Tibial nerve (tissue), 4 donors: ENCODE results near the gene PPP2R2C. TPM values are rescaled to one million over a fixed set of nuclear protein-coding genes. Genes with fewer than 3 reads are reported as not detected.

ENCODE experiments used
- DNase-seq, 2 donors: peaks; one replicate each; pipeline ENCODE4 v3.0.0-alpha.2; 2019; ENCODE audit warnings: low spot score in 2 of 2
- H3K27ac ChIP-seq, 4 donors: fragments of 200-600 bp; sonication (generic) in 3 of 4; one replicate each; pipeline ENCODE4 v1.5.1; 2017 to 2019; ENCODE audit warnings: mild to moderate bottlenecking in 1 of 4
- H3K27me3 ChIP-seq, 2 donors: fragments of 200-600 bp; sonication (generic) in 1 of 2; one replicate each; pipeline versions ENCODE4 v1.5.1 to v1.6.0; 2017 to 2019
- H3K36me3 ChIP-seq, 3 donors: fragments of 200-600 bp; sonication (generic); one replicate each; pipeline ENCODE4 v1.5.1; 2018 to 2019
- H3K4me1 ChIP-seq, 4 donors: fragments of 200-600 bp; sonication (generic) in 3 of 4; one replicate each; pipeline ENCODE4 v1.5.1; 2017 to 2019
- H3K4me3 ChIP-seq, 4 donors: fragments of 200-600 bp; sonication (generic) in 3 of 4; one replicate each; pipeline ENCODE4 v1.5.1; 2017 to 2019; ENCODE audit warnings: mild to moderate bottlenecking in 1 of 4, moderate library complexity in 1 of 4
- H3K9me3 ChIP-seq, 4 donors: fragments of 200-600 bp; sonication (generic) in 3 of 4; one replicate each; pipeline ENCODE4 v1.5.1; 2017 to 2019
- EP300 ChIP-seq, 2 donors: sonication (generic); formaldehyde crosslinking; IDR thresholded peaks; one replicate each; pipeline ENCODE4 v1.6.1; 2017; ENCODE audit warnings: antibody characterized with exemption in 2 of 2, mild to moderate bottlenecking in 1 of 2
- POLR2A ChIP-seq, 2 donors: fragments of 450-650 bp; IDR thresholded peaks; one replicate each; pipeline ENCODE4 v1.6.1; 2017; ENCODE audit warnings: antibody characterized with exemption in 2 of 2, mild to moderate bottlenecking in 2 of 2, moderate library complexity in 2 of 2
- WGBS, 2 donors: methylation state at CpG; one replicate each; pipeline ENCODE4 v1.1.5; 2018; 5-methylcytosine and 5-hydroxymethylcytosine counted together
- total RNA-seq, 4 donors: library from RNA; depleted of rRNA; stranded (reverse); fragments of >200 nt; gene quantifications; one replicate each; pipeline ENCODE4 v1.1.0, GENCODE V29; 2016
- TF ChIP-seq, protein P1 (sequence below), 5 experiments: fragments of 200-600 bp in 3 of 5; fragments of 450-650 bp in 2 of 5; sonication (generic) in 3 of 5; IDR thresholded peaks; one replicate each; pipeline ENCODE4 v1.5.1; 2016 to 2019; ENCODE audit warnings: antibody characterized with exemption in 5 of 5, mild to moderate bottlenecking in 3 of 5, moderate library complexity in 2 of 5

PPP2R2C gene
- total RNA-seq, 4 donors from 2014 or later = under 0.01 to 0.66 (median 0.42) TPM; not detected in 1

DNA sequence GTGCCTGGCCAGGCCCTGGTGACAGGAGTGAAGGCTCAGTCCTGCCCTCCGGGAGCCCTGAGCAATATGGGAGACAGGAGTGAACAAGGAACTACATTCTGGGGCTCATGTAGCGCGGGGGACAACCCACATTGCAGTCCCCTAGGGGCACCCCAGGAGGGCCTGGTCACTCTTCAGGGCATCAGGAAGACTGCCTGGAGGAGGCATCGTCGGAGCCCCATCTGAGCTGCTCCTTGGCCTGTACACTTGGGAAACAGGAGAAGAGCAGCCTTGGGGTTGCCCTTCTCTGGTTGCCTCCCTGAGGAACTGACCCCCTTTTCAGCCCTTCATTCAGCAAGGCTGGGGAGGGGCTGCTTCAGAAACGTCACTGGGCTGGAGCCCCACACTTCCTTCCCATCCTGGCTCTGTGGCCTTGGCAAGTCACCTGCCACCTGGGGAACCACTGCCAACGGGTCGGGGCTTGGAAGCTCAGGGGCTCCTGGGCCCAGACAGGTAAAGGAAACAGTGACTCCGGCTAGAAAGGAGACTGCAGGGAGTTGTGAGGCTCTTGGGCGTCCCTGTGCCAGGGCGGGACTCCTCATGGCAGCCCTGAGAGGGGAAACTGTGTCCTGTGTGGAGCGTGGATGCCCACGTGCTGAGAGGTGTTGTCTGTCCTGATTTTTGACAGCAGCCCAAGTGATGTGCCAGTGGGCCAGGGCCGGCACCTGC is 192.7 kb downstream of the PPP2R2C start:
- WGBS, 2 donors = 86 to 92% methylated on average over 6 to 14 of the region's 14 CpGs
- Histone ChIP-seq H3K36me3 (peaks cover 0 to 66% (median 0%) of the 10 kb centered on the region in 3 donors), H3K27ac (peak overlapping the region in 3 of 4 donors; percentile 21 to 42 (median 30)), H3K27me3 (no peaks in the 10 kb centered on the region), H3K4me1 (peaks cover 0 to 63% (median 35%) of the 10 kb centered on the region in 4 donors), H3K4me3 (no peak overlapping the region), H3K9me3 (no peaks in the 10 kb centered on the region)
- no peak for DNase-seq
- no peak for TF ChIP-seq EP300 (IDR thresholded peaks at IDR 0.05)
- TF ChIP-seq, protein P1, sequence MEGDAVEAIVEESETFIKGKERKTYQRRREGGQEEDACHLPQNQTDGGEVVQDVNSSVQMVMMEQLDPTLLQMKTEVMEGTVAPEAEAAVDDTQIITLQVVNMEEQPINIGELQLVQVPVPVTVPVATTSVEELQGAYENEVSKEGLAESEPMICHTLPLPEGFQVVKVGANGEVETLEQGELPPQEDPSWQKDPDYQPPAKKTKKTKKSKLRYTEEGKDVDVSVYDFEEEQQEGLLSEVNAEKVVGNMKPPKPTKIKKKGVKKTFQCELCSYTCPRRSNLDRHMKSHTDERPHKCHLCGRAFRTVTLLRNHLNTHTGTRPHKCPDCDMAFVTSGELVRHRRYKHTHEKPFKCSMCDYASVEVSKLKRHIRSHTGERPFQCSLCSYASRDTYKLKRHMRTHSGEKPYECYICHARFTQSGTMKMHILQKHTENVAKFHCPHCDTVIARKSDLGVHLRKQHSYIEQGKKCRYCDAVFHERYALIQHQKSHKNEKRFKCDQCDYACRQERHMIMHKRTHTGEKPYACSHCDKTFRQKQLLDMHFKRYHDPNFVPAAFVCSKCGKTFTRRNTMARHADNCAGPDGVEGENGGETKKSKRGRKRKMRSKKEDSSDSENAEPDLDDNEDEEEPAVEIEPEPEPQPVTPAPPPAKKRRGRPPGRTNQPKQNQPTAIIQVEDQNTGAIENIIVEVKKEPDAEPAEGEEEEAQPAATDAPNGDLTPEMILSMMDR (IDR thresholded peaks at IDR 0.05) = no peak
- TF ChIP-seq POLR2A (IDR thresholded peaks at IDR 0.05) = no peak

DNA sequence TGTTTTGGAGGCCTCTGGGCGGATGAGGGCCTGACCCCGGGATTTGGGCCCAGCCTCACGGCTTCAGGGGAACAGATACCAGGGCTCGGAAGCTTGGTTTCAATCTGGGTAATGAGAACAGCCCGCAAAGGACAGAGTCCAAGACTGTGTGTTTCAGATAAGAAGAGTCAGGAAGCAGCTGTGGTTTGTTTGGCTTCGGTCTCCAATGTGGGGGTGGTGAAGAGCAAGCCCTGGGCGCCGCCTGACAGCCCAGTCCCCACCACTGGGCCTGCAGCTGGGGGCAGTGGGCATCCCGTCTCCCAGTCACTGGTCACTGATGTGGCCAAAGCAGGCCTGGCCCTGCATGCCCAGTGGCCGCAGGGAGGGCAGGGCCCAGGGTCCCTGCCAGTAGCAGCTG is 193.6 kb downstream of the PPP2R2C start:
- no peak for DNase-seq
- peak overlapping the region in 2 of 4 donors; percentile 21 to 42 for H3K27ac ChIP-seq
- no peaks in the 10 kb centered on the region for H3K9me3 ChIP-seq
- TF ChIP-seq, protein P1 (IDR thresholded peaks at IDR 0.05) = no peak
- TF ChIP-seq EP300 (IDR thresholded peaks at IDR 0.05) = peak in 1 of 2 donors; percentile 47
- WGBS, 2 donors = 44 to 46% methylated on average over 7 to 9 of the region's 10 CpGs
- H3K27me3 ChIP-seq = no peaks in the 10 kb centered on the region
- H3K36me3 ChIP-seq = peaks cover 0 to 58% (median 0%) of the 10 kb centered on the region in 3 donors
- H3K4me3 ChIP-seq = no peak overlapping the region
- peaks cover 0 to 72% (median 39%) of the 10 kb centered on the region in 4 donors for H3K4me1 ChIP-seq

DNA sequence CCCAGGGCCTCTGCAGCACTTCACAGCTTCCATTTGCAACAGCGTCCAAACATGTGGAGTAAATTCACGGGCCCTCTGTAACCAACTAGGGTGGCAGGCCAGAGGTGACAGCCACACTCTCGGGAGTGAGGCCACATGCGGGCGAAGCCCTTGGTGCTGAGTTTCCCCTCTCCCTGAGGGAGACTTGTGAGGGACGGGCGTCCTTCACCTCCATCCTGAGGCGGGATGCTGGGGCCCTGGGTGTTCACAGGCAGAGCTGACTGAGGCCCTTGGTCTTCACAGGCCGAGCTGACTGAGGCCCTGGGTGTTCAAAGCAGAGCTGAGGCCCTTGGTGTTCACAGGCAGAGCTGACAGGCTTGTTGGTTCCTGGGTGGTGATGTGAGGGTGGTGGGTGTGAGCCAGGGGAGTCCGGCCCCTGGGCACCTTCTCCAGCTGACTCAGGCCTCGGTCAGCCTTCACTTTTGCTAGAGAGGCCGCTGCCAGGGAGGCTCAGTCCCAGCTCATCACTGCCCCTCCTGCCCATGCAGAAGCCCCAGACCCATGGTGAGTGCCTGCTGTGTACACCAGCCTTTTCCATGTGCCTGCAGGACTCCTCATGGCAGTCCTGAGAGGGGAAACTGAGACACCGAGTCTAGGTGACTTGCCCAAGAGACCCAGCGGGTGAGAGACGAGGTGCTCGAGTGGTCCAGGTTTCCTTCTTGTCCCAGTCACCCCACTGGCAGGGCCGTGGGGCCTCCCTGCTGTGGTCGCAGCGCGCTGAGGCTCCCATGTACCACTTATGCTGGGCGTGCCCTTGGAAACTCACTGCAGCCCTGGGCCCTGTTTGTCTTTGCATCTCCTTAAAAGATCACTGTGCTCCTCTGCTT is 194.2 kb downstream of the PPP2R2C start:
- 73 to 79% methylated on average over 18 to 21 of the region's 21 CpGs for WGBS, 2 donors
- peak overlapping the region in 2 of 4 donors; percentile 21 to 42 for H3K27ac ChIP-seq
- peaks cover 0 to 79% (median 44%) of the 10 kb centered on the region in 4 donors for H3K4me1 ChIP-seq
- H3K4me3 ChIP-seq = no peak overlapping the region
- H3K27me3 ChIP-seq = no peaks in the 10 kb centered on the region
- H3K9me3 ChIP-seq = no peaks in the 10 kb centered on the region
- DNase-seq = no peak
- H3K36me3 ChIP-seq = peaks cover 0 to 53% (median 0%) of the 10 kb centered on the region in 3 donors
- TF ChIP-seq POLR2A (IDR thresholded peaks at IDR 0.05) (no peak), EP300 (IDR thresholded peaks at IDR 0.05) (no peak)
- TF ChIP-seq, protein P1 (IDR thresholded peaks at IDR 0.05) = no peak

DNA sequence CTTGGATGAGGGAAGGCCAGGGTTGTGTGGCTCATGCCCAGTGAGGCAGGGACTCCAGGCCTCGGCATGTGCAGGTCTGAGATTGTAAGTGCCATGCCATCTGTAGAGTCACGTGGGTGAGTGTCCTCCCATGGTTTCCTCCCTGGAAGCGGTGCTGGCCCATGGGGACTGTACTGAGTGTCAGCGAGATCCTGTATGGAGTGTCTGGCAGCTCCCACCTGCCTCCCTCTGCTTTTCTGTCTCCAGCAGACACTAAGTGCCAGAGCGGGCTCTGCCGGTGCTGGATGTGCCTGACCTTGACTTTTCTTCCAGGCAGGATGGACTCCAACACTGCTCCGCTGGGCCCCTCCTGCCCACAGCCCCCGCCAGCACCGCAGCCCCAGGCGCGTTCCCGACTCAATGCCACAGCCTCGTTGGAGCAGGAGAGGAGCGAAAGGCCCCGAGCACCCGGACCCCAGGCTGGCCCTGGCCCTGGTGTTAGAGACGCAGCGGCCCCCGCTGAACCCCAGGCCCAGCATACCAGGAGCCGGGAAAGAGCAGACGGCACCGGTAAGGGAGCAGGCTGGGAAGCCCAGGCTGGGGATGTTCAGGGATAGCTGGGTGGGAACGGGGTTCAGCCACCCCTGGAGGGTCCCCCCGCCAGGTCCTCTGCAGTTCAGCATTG is 195.1 kb downstream of the PPP2R2C start:
- H3K36me3 ChIP-seq = peaks cover 0 to 45% (median 0%) of the 10 kb centered on the region in 3 donors
- no peaks in the 10 kb centered on the region for H3K27me3 ChIP-seq
- peak overlapping the region in 2 of 4 donors; percentile 64 to 78 for H3K27ac ChIP-seq
- WGBS, 2 donors = 85 to 86% methylated on average over 14 to 24 of the region's 24 CpGs
- no peaks in the 10 kb centered on the region for H3K9me3 ChIP-seq
- peaks cover 0 to 80% (median 50%) of the 10 kb centered on the region in 4 donors for H3K4me1 ChIP-seq
- TF ChIP-seq, protein P1 (IDR thresholded peaks at IDR 0.05) = no peak
- no peak for TF ChIP-seq POLR2A (IDR thresholded peaks at IDR 0.05)
- TF ChIP-seq EP300 (IDR thresholded peaks at IDR 0.05) = no peak
- no peak overlapping the region for H3K4me3 ChIP-seq
- no peak for DNase-seq
